Left forelimb (tissue), 1 donor: ENCODE results near the gene KASH5.

Experiments
- DNase-seq: peaks from one replicate; pipeline ENCODE4 v3.0.0-alpha.2; 2018; ENCODE audit warnings: low spot score

KASH5 gene

DNA sequence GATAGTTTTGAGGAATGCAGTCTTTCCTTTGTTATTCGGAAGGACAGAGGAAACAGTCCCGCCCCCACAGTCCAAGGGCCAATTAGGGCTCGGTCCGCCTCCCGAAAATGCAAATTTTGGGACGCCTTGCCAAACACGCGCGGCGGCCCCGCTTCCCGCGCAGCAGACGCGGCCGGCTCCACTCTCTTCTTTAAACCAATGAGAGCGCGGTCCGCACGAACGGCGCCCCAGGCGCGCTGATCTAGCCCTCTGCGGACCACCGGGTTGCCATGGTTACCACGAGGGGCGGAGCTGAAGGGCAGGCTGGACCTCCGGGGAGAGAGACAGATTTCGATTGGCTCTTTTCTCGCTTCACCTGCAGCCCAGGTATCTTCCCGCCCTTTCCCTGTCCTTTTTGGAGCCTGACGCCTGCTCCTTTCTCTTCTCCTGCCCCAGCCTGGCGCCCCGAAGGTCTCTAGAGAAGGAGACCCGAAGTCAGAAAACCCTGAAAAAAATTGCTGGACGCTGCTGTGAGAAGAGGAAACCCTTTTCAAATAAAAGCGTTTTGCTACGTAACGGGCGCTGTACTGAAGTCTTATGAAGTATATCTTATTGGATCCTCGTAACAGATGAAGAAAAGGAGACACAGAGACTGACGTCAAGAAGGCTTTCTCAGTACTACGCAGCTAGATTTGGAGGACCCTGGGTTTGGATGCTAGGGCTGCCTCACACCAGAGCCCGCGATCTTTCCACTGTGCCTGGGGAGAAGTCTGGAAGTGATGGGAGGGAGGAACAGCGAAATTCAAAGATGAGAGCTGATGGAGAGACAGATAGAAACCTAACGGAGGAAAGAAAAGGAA is 33.2 kb downstream of the KASH5 start:
- no peak for DNase-seq

- no peak for DNase-seq
These were observed 33.8 kb downstream of the KASH5 start for GRCh38 chr19:49421878-49422202.

- no peak for DNase-seq
These were observed 34.5 kb downstream of the KASH5 start for GRCh38 chr19:49422407-49423070.

- DNase-seq: no peak
These were observed 35.3 kb downstream of the KASH5 start, which contains the start of gene PTH2 for GRCh38 chr19:49423071-49423984. TSS of gene PTH2 (minus strand) at chr19:49423441. CDS start at chr19:49423339, 102 bp downstream.

- DNase-seq: no peak
These were observed 35.9 kb downstream of the KASH5 start for GRCh38 chr19:49423985-49424303.

DNA sequence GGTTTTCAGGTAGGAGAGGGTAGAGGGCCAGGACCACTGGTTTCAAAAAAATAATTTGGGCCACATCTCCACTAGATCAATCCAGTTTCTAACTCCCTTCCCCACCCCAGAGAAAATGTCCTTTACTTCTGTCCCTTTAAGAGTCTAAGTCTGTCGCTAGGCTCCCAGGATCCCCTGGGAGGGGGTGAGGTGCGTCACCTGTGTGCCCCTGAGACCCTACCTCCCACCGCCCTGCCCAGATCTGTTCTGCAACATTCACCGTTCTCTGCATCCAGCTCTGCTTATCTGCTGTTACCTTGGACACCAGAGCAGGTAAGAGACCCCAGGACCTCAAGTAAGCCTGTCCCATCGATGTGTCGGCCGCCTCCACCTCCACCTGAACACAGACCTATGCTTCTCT is 37.1 kb downstream of the KASH5 start, which contains the start of gene GFY:
Gene GFY (plus strand): TSS at position 211 of the 400 bp plus-strand sequence. CDS start 1,043 bp downstream, outside the sequence.
- no peak for DNase-seq

GRCh38 chr19:49425922-49426592 is 38.0 kb downstream of the KASH5 start:
- no peak for DNase-seq

DNA sequence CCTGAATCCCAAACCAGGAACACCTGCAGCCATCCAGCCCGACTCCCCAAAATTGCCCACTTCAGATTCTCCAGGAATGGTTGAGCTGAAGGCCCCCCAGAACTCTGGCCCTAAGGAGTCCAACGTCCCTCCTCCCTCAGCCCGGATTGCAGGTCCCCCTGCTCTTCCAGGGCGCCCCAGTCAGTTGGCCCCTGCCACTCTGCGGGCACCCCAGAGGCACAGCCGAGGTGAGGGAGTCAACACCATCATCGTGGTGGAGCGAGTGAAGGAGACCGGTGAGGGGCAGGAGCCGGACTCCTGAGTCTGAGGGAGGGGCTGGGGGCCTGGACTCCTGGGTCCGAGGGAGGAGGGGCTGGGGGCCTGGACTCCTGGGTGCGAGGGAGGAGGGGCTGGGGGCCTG is 39.3 kb downstream of the KASH5 start:
- DNase-seq: no peak

DNA sequence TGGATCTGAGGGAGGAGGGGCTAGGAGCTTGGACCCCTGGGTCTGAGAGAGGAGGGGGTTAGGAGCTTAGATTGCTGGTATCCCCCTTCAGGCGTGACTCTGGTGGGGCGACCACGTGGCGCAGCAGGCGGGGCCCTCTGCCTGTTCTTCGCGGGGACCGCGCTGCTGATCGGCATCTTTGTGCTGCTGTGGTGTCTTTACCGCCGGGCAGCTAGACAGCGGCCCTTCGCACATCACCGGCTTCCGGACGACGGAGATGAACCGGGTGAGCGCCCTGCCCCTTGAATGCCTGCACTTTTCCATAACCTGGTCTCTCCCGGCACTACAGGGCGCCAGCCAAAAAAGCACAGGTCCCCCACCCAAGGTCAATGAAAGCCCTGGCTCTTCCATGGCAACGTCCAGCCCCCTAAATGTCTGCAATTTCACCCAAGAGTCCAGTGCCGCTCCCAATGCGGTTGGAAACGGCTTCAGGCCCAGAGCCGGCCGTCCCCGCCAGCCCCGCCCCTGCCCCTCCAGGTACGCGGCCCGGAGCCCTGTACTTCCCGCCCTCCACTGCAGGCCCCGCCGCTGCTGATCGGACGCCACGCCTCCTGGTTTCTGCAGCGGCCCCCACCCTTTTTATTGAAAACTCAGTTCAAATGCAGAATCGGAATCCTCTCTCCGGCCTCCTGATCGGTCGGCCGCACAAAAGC is 40.0 kb downstream of the KASH5 start:
- DNase-seq: no peak

DNA sequence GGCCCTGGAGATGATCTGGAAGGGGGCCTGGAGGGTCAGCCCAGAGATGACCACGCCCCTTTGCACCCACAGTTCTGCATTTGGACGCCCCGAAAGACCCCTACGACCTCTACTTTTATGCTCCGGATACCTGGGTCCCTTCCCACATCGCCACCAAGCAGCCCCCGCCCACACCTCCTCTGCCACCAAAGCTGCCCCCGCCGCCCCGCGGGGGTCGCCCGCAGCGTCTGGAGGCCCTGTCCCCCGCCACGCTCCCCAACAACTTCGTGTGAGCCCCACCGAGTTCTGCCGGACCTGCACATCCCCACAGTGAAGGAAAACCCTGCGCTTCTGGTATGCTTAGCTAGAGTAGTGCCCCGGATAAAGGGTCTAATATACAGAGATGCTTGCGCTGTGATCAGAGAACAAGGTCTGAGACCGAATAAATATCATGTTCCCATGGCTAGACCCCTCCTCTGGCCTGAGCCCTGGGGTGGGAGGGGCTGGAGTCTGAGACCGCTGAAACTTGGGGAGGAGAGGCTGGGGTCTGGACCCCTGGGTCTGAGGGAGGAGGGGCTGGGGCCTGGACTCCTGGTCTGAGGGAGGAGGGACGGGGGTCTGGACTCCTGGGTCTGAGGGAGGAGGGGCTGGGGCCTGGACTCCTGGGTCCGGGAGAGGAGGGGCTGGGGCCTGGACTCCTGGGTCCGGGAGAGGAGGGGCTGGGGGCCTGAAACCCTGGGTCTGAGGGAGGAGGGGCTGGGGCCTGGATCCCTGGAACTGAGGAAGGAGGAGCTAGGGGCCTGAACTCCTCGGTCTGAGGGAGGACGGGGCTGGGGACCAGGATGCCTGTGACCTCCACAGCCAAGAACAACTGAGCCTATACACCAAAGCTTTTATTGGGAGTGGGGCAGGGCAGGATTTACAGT is 40.8 kb downstream of the KASH5 start:
- no peak for DNase-seq

DNA sequence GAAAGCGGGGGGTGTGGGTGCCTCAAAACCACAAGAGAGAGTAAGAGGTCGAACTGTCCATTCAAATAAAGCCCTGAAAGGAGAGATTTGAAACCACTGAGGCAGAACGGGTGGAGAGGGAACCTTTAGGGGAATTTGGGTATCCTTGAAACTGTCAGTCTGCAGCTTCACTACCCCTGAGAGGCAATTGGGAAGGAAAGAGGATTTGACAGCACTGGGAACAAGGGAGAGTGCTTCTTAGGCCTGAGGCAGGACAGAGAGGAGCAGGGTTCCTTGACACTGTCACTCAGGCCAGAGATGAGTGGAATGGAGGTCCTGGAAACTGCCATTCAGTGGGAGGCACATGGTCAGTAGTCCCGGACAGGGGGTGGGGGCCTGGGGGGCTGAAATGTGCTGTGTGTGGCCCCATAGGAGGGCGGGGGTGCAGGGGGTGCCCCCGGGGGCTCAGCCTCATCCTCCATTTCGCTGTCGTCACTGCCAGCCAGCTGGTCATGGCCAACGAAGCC is 42.2 kb downstream of the KASH5 start:
- no peak for DNase-seq

DNA sequence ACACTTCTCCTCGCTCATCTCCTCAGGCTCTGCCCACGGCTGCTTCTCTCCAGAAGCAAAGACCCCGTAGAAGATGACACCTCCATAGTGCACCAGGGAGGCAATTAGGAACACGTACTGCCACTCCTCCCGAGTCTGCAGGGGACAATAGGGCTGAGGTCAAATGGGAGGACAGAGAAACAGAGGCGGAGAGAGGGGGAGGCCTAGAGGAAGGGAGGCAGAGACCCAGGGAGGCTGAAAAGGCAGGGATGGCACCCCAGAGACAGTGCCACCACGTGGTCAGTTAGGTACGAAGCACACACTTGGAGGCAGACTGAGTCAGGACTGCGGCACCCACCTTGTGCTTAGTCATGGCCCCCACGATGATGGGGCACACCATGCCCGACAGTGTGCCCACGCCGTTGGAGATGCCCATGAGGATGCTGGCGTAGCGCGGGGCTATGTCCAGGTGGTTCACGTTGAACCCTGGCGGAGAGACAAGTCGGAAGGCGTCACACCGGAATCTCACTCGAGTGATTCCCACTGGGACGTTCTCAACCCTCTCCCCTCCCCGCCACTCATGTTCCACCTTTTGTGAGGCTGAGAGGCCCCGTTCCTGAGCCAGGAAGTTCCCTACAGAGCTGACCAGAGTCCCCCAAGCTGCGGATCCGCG is 42.8 kb downstream of the KASH5 start:
- DNase-seq: no peak

GRCh38 chr19:49431330-49431749 is 43.3 kb downstream of the KASH5 start:
- DNase-seq: no peak

DNA sequence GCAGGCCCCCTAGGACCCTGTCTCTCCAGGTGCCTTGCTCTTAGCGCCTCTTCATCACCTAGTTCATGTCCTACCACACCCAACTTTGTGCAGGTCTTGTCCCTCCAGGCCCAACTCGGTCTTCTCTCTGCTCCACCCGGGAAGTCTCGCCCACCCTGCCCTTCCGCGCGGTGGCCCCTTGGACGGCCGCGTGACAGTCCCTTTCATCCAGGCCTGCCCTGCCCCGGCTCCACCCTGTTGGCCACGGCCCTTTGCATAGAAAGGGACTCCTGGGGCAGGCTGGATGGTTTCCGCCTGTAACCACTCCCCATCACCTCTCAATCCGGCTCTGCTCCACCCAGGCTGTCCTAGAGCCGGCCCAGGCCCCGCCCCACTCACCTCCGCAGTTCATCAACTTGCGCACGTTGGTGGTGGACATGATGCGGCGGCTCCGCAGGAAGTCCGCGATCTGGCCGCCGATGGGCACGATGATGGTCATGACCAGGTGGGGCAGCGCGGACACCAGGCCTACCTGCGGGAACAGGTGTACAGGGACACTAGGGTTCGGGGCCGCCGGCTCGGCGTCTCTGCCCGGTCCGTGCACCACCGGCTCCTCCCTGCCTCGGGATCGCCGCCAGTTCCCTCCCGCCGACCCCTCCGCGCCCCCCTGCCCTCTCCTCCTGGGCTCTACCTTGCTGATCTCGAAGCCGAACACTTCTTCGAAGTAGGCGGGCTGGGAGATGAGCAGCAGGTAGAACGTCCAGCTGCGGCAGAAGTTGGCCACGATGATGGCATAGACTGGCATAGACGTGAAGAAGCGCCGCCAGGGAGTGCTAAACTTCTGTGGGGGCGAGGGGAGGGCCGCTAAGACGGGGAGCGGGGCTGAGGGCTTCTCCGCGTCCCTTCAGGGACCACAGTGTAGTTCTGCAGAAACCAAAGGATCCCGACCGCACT is 44.4 kb downstream of the KASH5 start:
- no peak for DNase-seq

- DNase-seq: no peak
These were observed 45.3 kb downstream of the KASH5 start for GRCh38 chr19:49433240-49433901.

DNA sequence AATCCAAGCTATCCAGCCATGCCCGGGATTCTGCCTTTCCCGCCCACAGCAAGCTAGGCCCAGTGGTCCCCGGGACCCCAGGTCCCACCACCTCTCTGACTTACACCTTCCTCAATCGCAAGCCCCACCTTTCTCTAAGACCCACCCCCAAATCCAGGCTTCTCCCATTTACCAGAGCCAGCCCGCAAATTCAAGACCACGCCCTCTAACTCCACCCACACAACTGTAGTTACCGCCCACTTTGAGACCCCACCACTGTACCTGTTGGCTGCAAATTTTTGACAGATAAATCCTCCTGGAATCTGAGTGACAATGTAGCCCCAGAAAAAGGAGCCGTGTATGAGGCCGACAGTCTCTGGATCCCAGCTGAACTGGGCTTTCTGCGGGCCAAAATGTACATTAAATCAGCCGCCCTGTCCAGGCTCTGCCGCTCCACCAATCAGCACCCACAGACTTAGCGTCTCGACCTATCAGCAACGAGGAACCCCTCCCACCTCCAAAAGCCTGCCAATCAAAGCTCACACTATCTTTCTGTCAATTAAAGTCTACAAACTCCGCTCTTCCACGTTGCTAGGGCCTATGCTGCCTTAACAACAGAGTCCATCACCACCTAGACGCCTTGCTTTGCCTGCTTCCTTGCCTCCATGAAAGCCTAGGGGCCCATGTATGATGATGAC is 47.0 kb downstream of the KASH5 start:
- DNase-seq: no peak

GRCh38 chr19:49435670-49436069 is 47.6 kb downstream of the KASH5 start:
- no peak for DNase-seq
